Glutamatergic neuron (in vitro differentiated cells): ENCODE data around the gene FMNL3. TPM values are rescaled to one million over a fixed set of nuclear protein-coding genes. Genes with fewer than 3 reads are reported as not detected.
A peak's percentile ranks its signal among the peaks of the same experiment; 100 is the strongest.

Experiments
- DNase-seq: peaks from one replicate; pipeline ENCODE4 v3.0.0; 2022
- H3K27ac Mint-ChIP-seq: one replicate; pipeline ENCODE4 v1.8.0; 2020; ENCODE audit warnings: mild to moderate bottlenecking, mixed read lengths, inconsistent platforms; ENCODE audit not compliant: unreplicated experiment
- H3K27me3 Mint-ChIP-seq: one replicate; pipeline ENCODE4 v1.8.0; 2020; ENCODE audit warnings: mild to moderate bottlenecking, moderate library complexity, mixed read lengths, inconsistent platforms; ENCODE audit not compliant: unreplicated experiment
- H3K36me3 Mint-ChIP-seq: one replicate; pipeline ENCODE4 v1.8.0; 2020; ENCODE audit warnings: mild to moderate bottlenecking, mixed read lengths, inconsistent platforms; ENCODE audit not compliant: unreplicated experiment
- H3K4me1 Mint-ChIP-seq: one replicate; pipeline ENCODE4 v1.8.0; 2020; ENCODE audit warnings: mild to moderate bottlenecking, low read depth, mixed read lengths, inconsistent platforms; ENCODE audit not compliant: unreplicated experiment
- H3K4me3 Mint-ChIP-seq: one replicate; pipeline ENCODE4 v1.8.0; 2020; ENCODE audit warnings: mild to moderate bottlenecking, mixed read lengths, inconsistent platforms; ENCODE audit not compliant: unreplicated experiment
- H3K9me3 Mint-ChIP-seq: one replicate; pipeline ENCODE4 v1.8.0; 2020; ENCODE audit warnings: mild to moderate bottlenecking, moderate library complexity, mixed read lengths, inconsistent platforms; ENCODE audit not compliant: unreplicated experiment
- CTCF ChIP-seq: fragments of 200-600 bp; sonication (generic); IDR thresholded peaks from one replicate; pipeline ENCODE4 v1.5.0; 2021; ENCODE audit not compliant: partially characterized antibody, unreplicated experiment
- total RNA-seq: library from RNA; stranded (reverse); fragmentation: NEBNext Ultra II Directional; extraction: Animal tissue kit (Norgen Biotek cat#: 25700); gene quantifications from one replicate; pipeline ENCODE4 v1.2.1, GENCODE V29; 2021; ENCODE audit not compliant: unreplicated experiment

The FMNL3 gene
- total RNA-seq, 1 donor from 2014 or later, result 13.7 TPM

GRCh38 chr12:49693931-49694444 is 13.2 kb downstream of the FMNL3 start:
- Mint-ChIP-seq H3K9me3 (no peaks in the 10 kb centered on the region), H3K4me1 (peaks cover 14% of the 10 kb centered on the region)

DNA sequence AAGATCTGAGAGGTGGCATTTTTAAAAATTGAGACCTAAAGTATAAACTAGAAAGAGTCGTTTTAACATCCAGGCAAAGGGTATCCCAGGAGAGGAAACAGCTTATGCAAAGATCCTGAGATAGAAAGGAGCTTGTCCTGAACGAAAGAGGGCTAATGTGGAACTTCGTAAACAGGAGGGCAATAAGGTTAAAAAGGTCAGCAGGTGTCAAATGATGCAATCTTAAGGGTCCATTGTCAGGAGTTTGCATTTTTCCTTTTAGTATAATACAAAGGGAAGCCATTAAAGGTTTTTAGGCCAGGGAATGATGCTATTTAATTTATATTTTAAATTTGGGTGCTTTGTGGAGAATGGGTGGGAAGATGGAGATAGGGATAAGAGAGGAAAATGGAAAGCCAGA is 14.4 kb downstream of the FMNL3 start:
- Mint-ChIP-seq H3K4me3 (no peak overlapping the region), H3K27ac (no peak overlapping the region), H3K36me3 (no peaks in the 10 kb centered on the region), H3K27me3 (peaks cover 1% of the 10 kb centered on the region), H3K4me1 (peaks cover 6% of the 10 kb centered on the region), H3K9me3 (no peaks in the 10 kb centered on the region)
- no peak for TF ChIP-seq CTCF
- no peak for DNase-seq

More at GRCh38 chr12:49693931-49694444, 13.2 kb downstream of the FMNL3 start:
- DNase-seq, result no peak
- no peak overlapping the region for H3K4me3 Mint-ChIP-seq
- no peak for TF ChIP-seq CTCF
- H3K36me3 Mint-ChIP-seq, result no peaks in the 10 kb centered on the region
- no peak overlapping the region for H3K27ac Mint-ChIP-seq
- no peaks in the 10 kb centered on the region for H3K27me3 Mint-ChIP-seq

DNA sequence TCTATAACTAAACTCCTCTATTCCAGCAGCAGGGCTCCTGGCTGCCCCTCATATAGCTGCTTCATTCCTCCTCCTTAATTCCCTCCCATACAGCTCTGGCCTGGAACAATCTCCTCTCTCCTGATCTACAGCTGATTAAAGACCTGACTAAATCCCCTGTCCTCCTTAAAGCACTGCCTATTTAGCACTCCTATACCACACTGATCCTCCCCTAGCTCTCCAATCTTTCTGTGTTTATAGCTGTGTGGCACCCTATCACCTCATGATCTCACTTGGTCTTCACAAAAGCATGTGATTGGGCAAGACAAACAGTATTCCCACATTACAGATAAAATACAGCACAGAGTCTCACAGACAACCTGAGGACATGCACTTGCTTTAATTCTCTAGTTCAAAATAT is 17.4 kb downstream of the FMNL3 start:
- H3K9me3 Mint-ChIP-seq, result no peaks in the 10 kb centered on the region
- H3K4me1 Mint-ChIP-seq, result peaks cover 6% of the 10 kb centered on the region
- no peak for TF ChIP-seq CTCF
- peaks cover 3% of the 10 kb centered on the region for H3K27me3 Mint-ChIP-seq
- H3K4me3 Mint-ChIP-seq, result peak overlapping the region; percentile 0
- H3K36me3 Mint-ChIP-seq, result no peaks in the 10 kb centered on the region
- no peak for DNase-seq
- peak overlapping the region; percentile 63 for H3K27ac Mint-ChIP-seq

- H3K4me3 Mint-ChIP-seq, result no peak overlapping the region
- H3K27me3 Mint-ChIP-seq, result peaks cover 3% of the 10 kb centered on the region
- H3K4me1 Mint-ChIP-seq, result peaks cover 10% of the 10 kb centered on the region
- no peaks in the 10 kb centered on the region for H3K9me3 Mint-ChIP-seq
- no peak for TF ChIP-seq CTCF
- no peak for DNase-seq
- H3K36me3 Mint-ChIP-seq, result no peaks in the 10 kb centered on the region
- no peak overlapping the region for H3K27ac Mint-ChIP-seq
Observed at GRCh38 chr12:49689237-49689636, 18.0 kb downstream of the FMNL3 start.

DNA sequence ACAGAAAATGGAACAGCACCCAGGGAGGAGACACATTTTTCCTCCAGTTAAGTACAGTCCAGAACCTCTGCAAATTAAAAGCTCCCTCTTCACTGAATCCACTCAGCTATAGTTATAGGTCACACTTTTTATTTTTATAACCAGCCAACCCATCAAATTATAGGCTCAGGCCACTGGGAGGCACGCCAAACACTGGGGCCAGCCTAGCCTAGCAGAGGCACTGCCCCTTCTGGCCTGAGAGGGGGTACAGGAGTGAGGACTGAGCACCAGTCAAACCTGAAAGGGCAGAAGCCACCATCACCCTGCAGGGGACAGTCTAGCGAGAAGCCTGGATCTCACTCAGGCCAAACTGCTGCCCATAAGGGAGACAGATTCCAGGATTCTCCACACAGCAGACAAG is 19.3 kb downstream of the FMNL3 start:
- Mint-ChIP-seq H3K9me3 (no peaks in the 10 kb centered on the region), H3K27me3 (peaks cover 3% of the 10 kb centered on the region), H3K4me1 (peaks cover 16% of the 10 kb centered on the region), H3K36me3 (no peaks in the 10 kb centered on the region), H3K27ac (no peak overlapping the region), H3K4me3 (no peak overlapping the region)
- DNase-seq, result no peak
- no peak for TF ChIP-seq CTCF
